Left kidney (tissue), 2 donors: ENCODE measurements around the gene CCDC157. TPM values are rescaled to one million over a fixed set of nuclear protein-coding genes. Genes with fewer than 3 reads are reported as not detected.

Experiments
- DNase-seq: peaks from one replicate; pipeline ENCODE4 v3.0.0-alpha.2; 2013
- polyA plus RNA-seq: library from polyadenylated mRNA; unstranded; fragments of 120-200 nt; gene quantifications from one replicate; pipeline ENCODE4 v1.2.1, GENCODE V29; 2013; ENCODE audit not compliant: insufficient read length

The CCDC157 gene
- polyA plus RNA-seq, 1 donor, result 5.5 TPM

- DNase-seq, result no peak
These were observed 5.6 kb upstream of the CCDC157 start for GRCh38 chr22:30351226-30351625.

- no peak for DNase-seq
These were observed 2.2 kb upstream of the CCDC157 start for GRCh38 chr22:30354644-30355043.

- DNase-seq, result peak; percentile 58
These were observed 396 bp downstream of the CCDC157 start for GRCh38 chr22:30357236-30357570.

- no peak for DNase-seq
These were observed 926 bp downstream of the CCDC157 start for GRCh38 chr22:30357650-30358215.

- no peak for DNase-seq
These were observed 1.7 kb downstream of the CCDC157 start for GRCh38 chr22:30358541-30358940.

GRCh38 chr22:30361916-30362650 lies 5.3 kb downstream of the CCDC157 start:
- no peak for DNase-seq

GRCh38 chr22:30362651-30363281 lies 6.0 kb downstream of the CCDC157 start:
- DNase-seq, result no peak

- DNase-seq, result no peak
These were observed 9.1 kb downstream of the CCDC157 start for GRCh38 chr22:30365891-30366290.

- no peak for DNase-seq
These were observed 11.6 kb downstream of the CCDC157 start for GRCh38 chr22:30368420-30368819.

GRCh38 chr22:30370641-30371230 lies 13.9 kb downstream of the CCDC157 start:
- DNase-seq, result no peak

- no peak for DNase-seq
These were observed 14.5 kb downstream of the CCDC157 start for GRCh38 chr22:30371321-30371720.

GRCh38 chr22:30371981-30372380 lies 15.2 kb downstream of the CCDC157 start:
- no peak for DNase-seq

- DNase-seq, result no peak
These were observed 16.1 kb downstream of the CCDC157 start for GRCh38 chr22:30372915-30373314.

- no peak for DNase-seq
These were observed 16.8 kb downstream of the CCDC157 start for GRCh38 chr22:30373331-30374325.

- no peak for DNase-seq
These were observed 18.6 kb downstream of the CCDC157 start for GRCh38 chr22:30375312-30375849.

GRCh38 chr22:30380011-30380410 lies 23.2 kb downstream of the CCDC157 start:
- DNase-seq, result no peak

GRCh38 chr22:30381264-30381663 lies 24.5 kb downstream of the CCDC157 start:
- DNase-seq, result no peak

GRCh38 chr22:30382340-30382739 lies 25.5 kb downstream of the CCDC157 start:
- no peak for DNase-seq

- no peak for DNase-seq
These were observed 26.3 kb downstream of the CCDC157 start for GRCh38 chr22:30383061-30383460.

GRCh38 chr22:30385942-30386341 lies 29.1 kb downstream of the CCDC157 start:
- no peak for DNase-seq

- no peak for DNase-seq
These were observed 29.8 kb downstream of the CCDC157 start for GRCh38 chr22:30386608-30386959.
